ENCODE results near the gene DOCK10.

DNA sequence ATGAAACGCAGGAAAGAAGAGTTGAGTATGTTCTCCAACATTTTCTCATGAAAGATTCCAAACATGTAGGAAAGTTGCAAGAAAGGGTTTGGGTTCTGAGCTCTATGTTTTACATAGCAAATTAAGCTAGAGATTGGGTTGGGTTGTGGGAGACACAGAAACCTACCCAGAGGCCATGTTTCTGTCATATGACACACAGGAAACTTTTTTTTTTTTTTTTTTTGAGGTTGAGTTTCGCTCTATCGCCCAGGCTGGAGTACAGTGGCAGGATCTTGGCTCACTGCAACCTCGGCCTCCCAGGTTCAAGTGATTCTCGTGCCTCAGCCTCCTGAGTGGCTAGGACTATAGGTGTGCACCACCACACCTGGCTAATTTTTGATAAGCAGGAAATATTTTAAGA lies 57.6 kb downstream of the DOCK10 start:
- TF ChIP-seq ZBTB7A (IDR thresholded peaks at IDR 0.05; ENCODE audit: low read depth) (no peak), YY1 (IDR thresholded peaks at IDR 0.05; ENCODE audit: low read depth) (no peak), EGR1 (IDR thresholded peaks at IDR 0.05) (no peak), TAF1 (IDR thresholded peaks at IDR 0.05; ENCODE audit: low read depth) (no peak), CREB1 (IDR thresholded peaks at IDR 0.05; ENCODE audit: low read depth) (no peak), CEBPB (IDR thresholded peaks at IDR 0.05) (no peak), EP300 (IDR thresholded peaks at IDR 0.05; ENCODE audit: borderline replicate concordance) (no peak), RAD21 (IDR thresholded peaks at IDR 0.05; ENCODE audit: low read depth) (no peak)
- TF ChIP-seq, protein P1, sequence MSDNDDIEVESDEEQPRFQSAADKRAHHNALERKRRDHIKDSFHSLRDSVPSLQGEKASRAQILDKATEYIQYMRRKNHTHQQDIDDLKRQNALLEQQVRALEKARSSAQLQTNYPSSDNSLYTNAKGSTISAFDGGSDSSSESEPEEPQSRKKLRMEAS (IDR thresholded peaks at IDR 0.05) = no peak
- TF ChIP-seq, protein P2, sequence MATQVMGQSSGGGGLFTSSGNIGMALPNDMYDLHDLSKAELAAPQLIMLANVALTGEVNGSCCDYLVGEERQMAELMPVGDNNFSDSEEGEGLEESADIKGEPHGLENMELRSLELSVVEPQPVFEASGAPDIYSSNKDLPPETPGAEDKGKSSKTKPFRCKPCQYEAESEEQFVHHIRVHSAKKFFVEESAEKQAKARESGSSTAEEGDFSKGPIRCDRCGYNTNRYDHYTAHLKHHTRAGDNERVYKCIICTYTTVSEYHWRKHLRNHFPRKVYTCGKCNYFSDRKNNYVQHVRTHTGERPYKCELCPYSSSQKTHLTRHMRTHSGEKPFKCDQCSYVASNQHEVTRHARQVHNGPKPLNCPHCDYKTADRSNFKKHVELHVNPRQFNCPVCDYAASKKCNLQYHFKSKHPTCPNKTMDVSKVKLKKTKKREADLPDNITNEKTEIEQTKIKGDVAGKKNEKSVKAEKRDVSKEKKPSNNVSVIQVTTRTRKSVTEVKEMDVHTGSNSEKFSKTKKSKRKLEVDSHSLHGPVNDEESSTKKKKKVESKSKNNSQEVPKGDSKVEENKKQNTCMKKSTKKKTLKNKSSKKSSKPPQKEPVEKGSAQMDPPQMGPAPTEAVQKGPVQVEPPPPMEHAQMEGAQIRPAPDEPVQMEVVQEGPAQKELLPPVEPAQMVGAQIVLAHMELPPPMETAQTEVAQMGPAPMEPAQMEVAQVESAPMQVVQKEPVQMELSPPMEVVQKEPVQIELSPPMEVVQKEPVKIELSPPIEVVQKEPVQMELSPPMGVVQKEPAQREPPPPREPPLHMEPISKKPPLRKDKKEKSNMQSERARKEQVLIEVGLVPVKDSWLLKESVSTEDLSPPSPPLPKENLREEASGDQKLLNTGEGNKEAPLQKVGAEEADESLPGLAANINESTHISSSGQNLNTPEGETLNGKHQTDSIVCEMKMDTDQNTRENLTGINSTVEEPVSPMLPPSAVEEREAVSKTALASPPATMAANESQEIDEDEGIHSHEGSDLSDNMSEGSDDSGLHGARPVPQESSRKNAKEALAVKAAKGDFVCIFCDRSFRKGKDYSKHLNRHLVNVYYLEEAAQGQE (IDR thresholded peaks at IDR 0.05; ENCODE audit: low read depth) = no peak
- TF ChIP-seq, protein P3, sequence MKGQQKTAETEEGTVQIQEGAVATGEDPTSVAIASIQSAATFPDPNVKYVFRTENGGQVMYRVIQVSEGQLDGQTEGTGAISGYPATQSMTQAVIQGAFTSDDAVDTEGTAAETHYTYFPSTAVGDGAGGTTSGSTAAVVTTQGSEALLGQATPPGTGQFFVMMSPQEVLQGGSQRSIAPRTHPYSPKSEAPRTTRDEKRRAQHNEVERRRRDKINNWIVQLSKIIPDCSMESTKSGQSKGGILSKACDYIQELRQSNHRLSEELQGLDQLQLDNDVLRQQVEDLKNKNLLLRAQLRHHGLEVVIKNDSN (IDR thresholded peaks at IDR 0.05) = no peak

All from Ishikawa (cell line).